Bronchial epithelial cell (primary cell): Measurements from ENCODE around the gene ZNF783. TPM values are rescaled to one million over a fixed set of nuclear protein-coding genes. Genes with fewer than 3 reads are reported as not detected.
A peak's percentile ranks its signal among the peaks of the same experiment; 100 is the strongest.
"Not testable (repeated sequence)": the region's sequence is repeated elsewhere in the genome, so short reads cannot be mapped to it uniquely, and the experiment has no call there.

ENCODE experiments used
- DNase-seq: peaks from one replicate; pipeline ENCODE4 v3.0.0-alpha.2; 2010; ENCODE audit warnings: low read depth
- FAIRE-seq: peaks from 2 replicates; lab custom pipeline; 2011; peaks lifted over from hg19 to GRCh38; lab: Jason Lieb, UNC
- H3K27me3 ChIP-seq: 2 replicates; pipeline ENCODE4 v1.5.1; 2011; ENCODE audit warnings: low read length; ENCODE audit not compliant: control insufficient read depth, insufficient read depth
- H3K36me3 ChIP-seq: 2 replicates; pipeline ENCODE4 v1.5.1; 2011; ENCODE audit warnings: low read length; ENCODE audit not compliant: control insufficient read depth, insufficient read depth
- H3K4me3 ChIP-seq: 2 replicates; pipeline ENCODE4 v1.5.1; 2011; ENCODE audit warnings: mild to moderate bottlenecking, low read depth, low read length, control low read depth
- CTCF ChIP-seq: IDR thresholded peaks from 2 replicates; pipeline ENCODE4 v1.5.1; 2011; ENCODE audit warnings: mild to moderate bottlenecking, moderate library complexity, low read length, control low read depth, inconsistent platforms; ENCODE audit not compliant: insufficient read depth, severe bottlenecking
- total RNA-seq: library from RNA; depleted of rRNA; stranded (reverse); fragments of >200 nt; gene quantifications from 2 replicates; pipeline ENCODE4 v1.2.1, GENCODE V29; 2014

ZNF783 gene
- total RNA-seq, 1 donor from 2014 or later = 11.3 TPM

GRCh38 chr7:149226840-149227494, 35.0 kb upstream of the ZNF783 start:
- TF ChIP-seq CTCF = no peak
- Histone ChIP-seq H3K4me3 (no peak overlapping the region), H3K27me3 (no peaks in the 10 kb centered on the region), H3K36me3 (peaks cover 3% of the 10 kb centered on the region)
- no peak for FAIRE-seq
- DNase-seq = no peak

- no peak for DNase-seq
- Histone ChIP-seq H3K27me3 (no peaks in the 10 kb centered on the region), H3K4me3 (no peak overlapping the region), H3K36me3 (peaks cover 2% of the 10 kb centered on the region)
- no peak for TF ChIP-seq CTCF
- no peak for FAIRE-seq
These were observed 33.0 kb upstream of the ZNF783 start for GRCh38 chr7:149228831-149229471.

GRCh38 chr7:149229526-149229925, 32.5 kb upstream of the ZNF783 start:
- Histone ChIP-seq H3K36me3 (peaks cover 1% of the 10 kb centered on the region), H3K27me3 (no peaks in the 10 kb centered on the region), H3K4me3 (no peak overlapping the region)
- TF ChIP-seq CTCF = no peak
- DNase-seq (no peak), FAIRE-seq (no peak)

- Histone ChIP-seq H3K27me3 (no peaks in the 10 kb centered on the region), H3K36me3 (no peaks in the 10 kb centered on the region), H3K4me3 (no peak overlapping the region)
- FAIRE-seq = no peak
- TF ChIP-seq CTCF = no peak
- DNase-seq = no peak
These were observed 29.6 kb upstream of the ZNF783 start for GRCh38 chr7:149232362-149232761.

GRCh38 chr7:149233655-149234204, 28.3 kb upstream of the ZNF783 start:
- FAIRE-seq, H3K36me3 ChIP-seq, H3K4me3 ChIP-seq, H3K27me3 ChIP-seq: not testable (repeated sequence)
- peak; percentile 95 for DNase-seq

GRCh38 chr7:149237502-149237901, 24.5 kb upstream of the ZNF783 start:
- DNase-seq (no peak), FAIRE-seq (no peak)
- H3K27me3 ChIP-seq = no peaks in the 10 kb centered on the region
- no peaks in the 10 kb centered on the region for H3K36me3 ChIP-seq
- no peak overlapping the region for H3K4me3 ChIP-seq
- TF ChIP-seq CTCF = no peak
